ENCODE measurements around the gene PLA2G2D.

The PLA2G2D gene

GRCh38 chr1:20074725-20075171, 44.6 kb downstream of the PLA2G2D start (continued):
- TF ChIP-seq POU6F1 (CRISPR knock-in tag; IDR thresholded peaks at IDR 0.05; ENCODE audit: borderline replicate concordance, low read depth) (no peak), GLIS3 (CRISPR knock-in tag; IDR thresholded peaks at IDR 0.05) (no peak), ESRRG (CRISPR knock-in tag; IDR thresholded peaks at IDR 0.05) (no peak), ZC3H10 (CRISPR knock-in tag; IDR thresholded peaks at IDR 0.05) (no peak)

- ATAC-seq: no peak
- TF ChIP-seq CSRNP3 (CRISPR knock-in tag; IDR thresholded peaks at IDR 0.05) (no peak), GLIS3 (CRISPR knock-in tag; IDR thresholded peaks at IDR 0.05) (no peak), BACH2 (CRISPR knock-in tag; IDR thresholded peaks at IDR 0.05; ENCODE audit: borderline replicate concordance) (no peak), ESRRG (CRISPR knock-in tag; IDR thresholded peaks at IDR 0.05) (no peak), CSDC2 (CRISPR knock-in tag; IDR thresholded peaks at IDR 0.05) (no peak), ISL1 (CRISPR knock-in tag; IDR thresholded peaks at IDR 0.05) (no peak), TOX (CRISPR knock-in tag; IDR thresholded peaks at IDR 0.05; ENCODE audit: borderline replicate concordance) (no peak), RARB (CRISPR knock-in tag; IDR thresholded peaks at IDR 0.05) (no peak), ZNF565 (CRISPR knock-in tag; conservative IDR thresholded peaks at IDR 0.05; ENCODE audit: low read depth) (no peak), ARNTL (CRISPR knock-in tag; IDR thresholded peaks at IDR 0.05; ENCODE audit: borderline replicate concordance, low read depth) (no peak), ZC3H10 (CRISPR knock-in tag; IDR thresholded peaks at IDR 0.05) (no peak), TSHZ2 (CRISPR knock-in tag; IDR thresholded peaks at IDR 0.05) (no peak), CREB5 (CRISPR knock-in tag; IDR thresholded peaks at IDR 0.05; ENCODE audit: low read depth) (no peak), PPARA (CRISPR knock-in tag; IDR thresholded peaks at IDR 0.05; ENCODE audit: borderline replicate concordance) (no peak), OSR1 (CRISPR knock-in tag; IDR thresholded peaks at IDR 0.05) (no peak), PATZ1 (CRISPR knock-in tag; IDR thresholded peaks at IDR 0.05; ENCODE audit: borderline replicate concordance) (no peak), ZFP30 (CRISPR knock-in tag; IDR thresholded peaks at IDR 0.05) (no peak), ZFP3 (CRISPR knock-in tag; IDR thresholded peaks at IDR 0.05) (no peak)
Measured at GRCh38 chr1:20074055-20074724, 45.1 kb downstream of the PLA2G2D start.

- no peak for ATAC-seq
- no peak for TF ChIP-seq TSHZ2 (CRISPR knock-in tag; IDR thresholded peaks at IDR 0.05)
- TF ChIP-seq ZNF70 (CRISPR knock-in tag; IDR thresholded peaks at IDR 0.05): no peak
- no peak for TF ChIP-seq ZNF565 (CRISPR knock-in tag; conservative IDR thresholded peaks at IDR 0.05; ENCODE audit: low read depth)
- TF ChIP-seq OSR1 (CRISPR knock-in tag; IDR thresholded peaks at IDR 0.05): no peak
- no peak for TF ChIP-seq RARB (CRISPR knock-in tag; IDR thresholded peaks at IDR 0.05)
- TF ChIP-seq GLIS3 (CRISPR knock-in tag; IDR thresholded peaks at IDR 0.05): no peak
- TF ChIP-seq TCF4 (CRISPR knock-in tag; IDR thresholded peaks at IDR 0.05; ENCODE audit: borderline replicate concordance): no peak
- TF ChIP-seq TOX (CRISPR knock-in tag; IDR thresholded peaks at IDR 0.05; ENCODE audit: borderline replicate concordance): no peak
- TF ChIP-seq PATZ1 (CRISPR knock-in tag; IDR thresholded peaks at IDR 0.05; ENCODE audit: borderline replicate concordance): no peak
- no peak for TF ChIP-seq ZFP3 (CRISPR knock-in tag; IDR thresholded peaks at IDR 0.05)
- TF ChIP-seq ZC3H10 (CRISPR knock-in tag; IDR thresholded peaks at IDR 0.05): no peak
- TF ChIP-seq ARNTL (CRISPR knock-in tag; IDR thresholded peaks at IDR 0.05; ENCODE audit: borderline replicate concordance, low read depth): no peak
- no peak for TF ChIP-seq CSDC2 (CRISPR knock-in tag; IDR thresholded peaks at IDR 0.05)
- TF ChIP-seq PPARA (CRISPR knock-in tag; IDR thresholded peaks at IDR 0.05; ENCODE audit: borderline replicate concordance): no peak
- no peak for TF ChIP-seq ESRRG (CRISPR knock-in tag; IDR thresholded peaks at IDR 0.05)
Measured at GRCh38 chr1:20073256-20073655, 46.1 kb downstream of the PLA2G2D start.
